Astrocyte of the hippocampus (primary cell): Measurements from ENCODE around the gene KCNA1.

Source experiments
- DNase-seq: peaks from one replicate; pipeline ENCODE4 v3.0.0; 2011; ENCODE audit warnings: low read depth, low spot score

KCNA1 gene

GRCh38 chr12:4960030-4960429 is 50.3 kb downstream of the KCNA1 start:
- DNase-seq = peak; percentile 70

DNA sequence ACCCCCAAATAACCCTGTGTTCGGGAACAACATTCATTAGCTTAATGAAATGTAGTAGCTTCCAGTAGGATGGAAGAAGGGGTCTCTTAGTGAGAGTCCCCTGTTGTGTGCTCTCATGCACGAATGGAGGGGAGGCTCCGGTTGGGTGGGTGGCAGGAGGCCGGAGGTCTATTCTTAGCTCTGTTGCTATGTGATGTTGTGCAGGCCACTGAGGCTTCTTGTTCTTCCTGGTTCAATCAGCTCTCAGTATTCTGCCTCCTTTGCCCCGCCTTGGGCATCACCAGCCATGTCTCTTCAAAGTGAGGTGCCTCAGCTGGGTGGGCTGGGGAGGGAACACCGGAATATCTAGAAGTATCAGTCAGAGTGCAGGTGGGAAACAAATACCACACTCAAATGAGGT is 50.8 kb downstream of the KCNA1 start:
- DNase-seq = no peak

DNA sequence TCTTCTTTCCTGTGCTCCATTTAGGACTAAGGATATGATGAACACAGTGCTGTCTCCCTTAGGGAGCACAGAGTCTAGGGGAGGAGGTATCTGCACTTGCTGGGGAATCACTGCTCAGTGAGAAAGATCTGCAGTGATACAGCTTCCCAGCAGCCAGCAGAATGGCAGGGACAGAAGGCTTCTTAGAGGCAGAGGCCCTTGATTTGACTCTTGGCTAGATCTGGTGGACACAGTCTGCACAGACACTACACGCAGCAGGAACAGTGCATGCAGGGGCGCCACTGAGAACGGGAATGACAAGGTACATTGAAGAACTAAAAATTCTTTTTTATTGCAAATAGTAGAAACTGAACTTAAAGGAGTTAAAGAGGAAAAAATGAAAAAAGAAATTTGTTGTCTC is 51.6 kb downstream of the KCNA1 start:
- DNase-seq = no peak

GRCh38 chr12:4962539-4963486 is 53.1 kb downstream of the KCNA1 start:
- DNase-seq = peak; percentile 54
